Left lung (tissue), 10 donors: ENCODE data around the gene ESPL1. TPM values are rescaled to one million over a fixed set of nuclear protein-coding genes. Genes with fewer than 3 reads are reported as not detected.

Source experiments
- ATAC-seq: fragments of 200-7000 bp; cut with Tn5 transposase; one replicate; pipeline ENCODE4 v1.9.1; 2020; ENCODE audit warnings: moderate library complexity
- DNase-seq, 4 donors: peaks; one replicate each; pipeline ENCODE4 v3.0.0-alpha.2; 2013 to 2020
- H3K27ac ChIP-seq, 2 donors: fragments of 200-600 bp; sonication (generic) in 1 of 2; one replicate each; pipeline versions ENCODE4 v1.5.0 to v1.8.0; 2020 to 2021
- H3K27me3 ChIP-seq, 2 donors: fragments of 200-600 bp; sonication (generic) in 1 of 2; one replicate each; pipeline versions ENCODE4 v1.5.0 to v1.8.0; 2020 to 2021
- H3K36me3 ChIP-seq, 2 donors: fragments of 200-600 bp; sonication (generic) in 1 of 2; one replicate each; pipeline versions ENCODE4 v1.5.0 to v1.8.0; 2020 to 2021
- H3K4me1 ChIP-seq, 2 donors: fragments of 200-600 bp; one replicate each; pipeline ENCODE4 v1.8.0; 2021
- H3K4me3 ChIP-seq, 2 donors: fragments of 200-600 bp; sonication (generic) in 1 of 2; one replicate each; pipeline versions ENCODE4 v1.5.0 to v1.8.0; 2020 to 2021; ENCODE audit warnings: mild to moderate bottlenecking in 1 of 2
- H3K9me3 ChIP-seq, 2 donors: fragments of 200-600 bp; sonication (generic) in 1 of 2; one replicate each; pipeline versions ENCODE4 v1.5.0 to v1.8.0; 2020 to 2021
- intact Hi-C, 2 donors: fragments of 100-400 bp; cut with DNase I; formaldehyde crosslinking; loops; one replicate each; pipeline versions ENCODE4 v1.11.2 to v1.14.2; 2022
- polyA plus RNA-seq, 6 donors: library from polyadenylated mRNA; unstranded; fragments of 120-200 nt; gene quantifications; one replicate each; pipeline ENCODE4 v1.2.1, GENCODE V29; 2013; ENCODE audit not compliant: insufficient read length in 6 of 6
- total RNA-seq, 2 donors: library from RNA; stranded (reverse); fragmentation: NEBNext Ultra II Directional; extraction: Animal tissue kit (Norgen Biotek cat#: 25700); gene quantifications; one replicate each; pipeline ENCODE4 v1.2.1, GENCODE V29; 2021
- TF ChIP-seq, protein P1 (sequence below), 2 donors: fragments of 200-600 bp; sonication (generic) in 1 of 2; IDR thresholded peaks; one replicate each; pipeline versions ENCODE4 v1.5.0 to v1.8.0; 2021; ENCODE audit warnings: antibody characterized with exemption in 2 of 2
- donor health status: DM: no; HTN: yes; CAD: no.
- donor health status: DM: no; HTN: no; CAD: no.

The ESPL1 gene
- total and polyA plus RNA-seq, 8 donors, result 2.8 to 21.7 (median 11.3) TPM

DNA sequence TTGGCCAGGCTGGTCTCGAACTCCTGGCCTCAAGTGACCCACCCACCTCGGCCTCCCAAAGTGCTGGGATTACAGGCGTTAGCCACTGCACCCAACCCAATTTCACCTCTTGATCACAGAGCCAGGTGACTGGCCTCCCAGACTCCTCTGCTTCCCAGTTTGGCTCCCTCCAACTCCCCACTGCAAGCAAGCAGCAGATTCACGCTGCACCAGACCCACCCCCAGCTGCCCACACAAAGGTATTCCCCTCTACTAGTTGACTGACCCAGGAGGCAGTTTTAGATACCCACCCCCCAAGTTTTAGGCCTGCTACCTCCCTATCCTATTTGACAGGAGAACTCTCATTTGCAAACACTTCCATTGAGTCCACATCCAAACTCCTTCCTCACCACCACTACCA is 41.3 kb upstream of the ESPL1 start:
- peaks cover 35 to 51% of the 10 kb centered on the region in 2 donors for H3K4me1 ChIP-seq
- TF ChIP-seq, protein P1, sequence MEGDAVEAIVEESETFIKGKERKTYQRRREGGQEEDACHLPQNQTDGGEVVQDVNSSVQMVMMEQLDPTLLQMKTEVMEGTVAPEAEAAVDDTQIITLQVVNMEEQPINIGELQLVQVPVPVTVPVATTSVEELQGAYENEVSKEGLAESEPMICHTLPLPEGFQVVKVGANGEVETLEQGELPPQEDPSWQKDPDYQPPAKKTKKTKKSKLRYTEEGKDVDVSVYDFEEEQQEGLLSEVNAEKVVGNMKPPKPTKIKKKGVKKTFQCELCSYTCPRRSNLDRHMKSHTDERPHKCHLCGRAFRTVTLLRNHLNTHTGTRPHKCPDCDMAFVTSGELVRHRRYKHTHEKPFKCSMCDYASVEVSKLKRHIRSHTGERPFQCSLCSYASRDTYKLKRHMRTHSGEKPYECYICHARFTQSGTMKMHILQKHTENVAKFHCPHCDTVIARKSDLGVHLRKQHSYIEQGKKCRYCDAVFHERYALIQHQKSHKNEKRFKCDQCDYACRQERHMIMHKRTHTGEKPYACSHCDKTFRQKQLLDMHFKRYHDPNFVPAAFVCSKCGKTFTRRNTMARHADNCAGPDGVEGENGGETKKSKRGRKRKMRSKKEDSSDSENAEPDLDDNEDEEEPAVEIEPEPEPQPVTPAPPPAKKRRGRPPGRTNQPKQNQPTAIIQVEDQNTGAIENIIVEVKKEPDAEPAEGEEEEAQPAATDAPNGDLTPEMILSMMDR (IDR thresholded peaks at IDR 0.05), result no peak
- no peak overlapping the region for H3K4me3 ChIP-seq
- DNase-seq (no peak), ATAC-seq (no peak)
- no peaks in the 10 kb centered on the region for H3K36me3 ChIP-seq
- H3K9me3 ChIP-seq, result no peaks in the 10 kb centered on the region
- peaks cover 0 to 9% of the 10 kb centered on the region in 2 donors for H3K27me3 ChIP-seq
- no peak overlapping the region for H3K27ac ChIP-seq
- intact Hi-C loops, result no loop called here

DNA sequence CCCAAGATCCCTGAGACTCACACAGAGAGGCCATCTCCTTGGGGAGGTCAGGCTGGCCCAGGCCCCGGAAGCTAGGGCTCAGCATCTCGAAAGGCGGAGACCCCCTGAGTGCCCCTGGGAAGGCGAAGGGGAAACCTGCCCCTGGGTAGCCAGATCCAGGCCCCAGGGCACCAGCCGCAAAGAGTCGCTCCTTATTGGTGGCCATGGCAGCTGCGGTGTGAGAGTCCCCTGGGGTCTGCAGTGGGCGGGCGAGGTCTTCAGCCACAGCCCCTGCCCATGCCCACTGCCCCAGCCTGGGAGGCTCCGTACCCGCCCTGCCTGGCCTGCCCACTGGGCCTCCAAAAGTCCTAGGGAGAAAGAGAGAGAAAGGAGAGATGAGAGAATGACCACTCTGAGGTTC is 40.8 kb upstream of the ESPL1 start:
- H3K4me3 ChIP-seq, result no peak overlapping the region
- no peak for DNase-seq
- no peaks in the 10 kb centered on the region for H3K9me3 ChIP-seq
- peaks cover 0 to 14% of the 10 kb centered on the region in 2 donors for H3K27me3 ChIP-seq
- no peak overlapping the region for H3K27ac ChIP-seq
- no peaks in the 10 kb centered on the region for H3K36me3 ChIP-seq
- ATAC-seq, result no peak
- TF ChIP-seq, protein P1 (IDR thresholded peaks at IDR 0.05), result no peak
- intact Hi-C loops, result no loop called here
- peaks cover 30 to 50% of the 10 kb centered on the region in 2 donors for H3K4me1 ChIP-seq

DNA sequence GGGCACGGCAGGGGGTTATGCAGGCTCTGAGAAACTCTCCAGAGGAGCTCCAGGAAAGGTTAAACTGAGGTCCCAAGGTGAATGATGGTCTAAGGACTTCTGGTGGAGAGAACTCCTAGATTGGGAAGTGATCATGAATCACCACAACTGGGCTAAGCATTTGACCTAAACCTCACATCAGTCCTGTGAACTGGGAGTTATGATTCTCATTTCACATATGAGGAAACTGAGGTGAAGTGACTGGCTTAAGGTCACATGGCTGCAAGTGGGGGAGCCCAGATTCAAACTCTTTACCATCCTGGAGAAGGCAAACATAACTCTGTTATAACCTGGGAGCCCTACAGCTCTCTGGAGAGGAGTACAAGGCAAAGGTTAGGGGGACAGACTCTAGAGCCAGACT is 40.3 kb upstream of the ESPL1 start:
- H3K9me3 ChIP-seq, result no peaks in the 10 kb centered on the region
- peaks cover 0 to 19% of the 10 kb centered on the region in 2 donors for H3K27me3 ChIP-seq
- no peak overlapping the region for H3K27ac ChIP-seq
- no peak for ATAC-seq
- TF ChIP-seq, protein P1 (IDR thresholded peaks at IDR 0.05), result no peak
- intact Hi-C loops, result no loop called here
- no peak overlapping the region for H3K4me3 ChIP-seq
- H3K4me1 ChIP-seq, result peaks cover 25 to 50% of the 10 kb centered on the region in 2 donors
- no peak for DNase-seq
- no peaks in the 10 kb centered on the region for H3K36me3 ChIP-seq

- TF ChIP-seq, protein P1 (IDR thresholded peaks at IDR 0.05), result no peak
- H3K4me1 ChIP-seq, result peaks cover 16 to 46% of the 10 kb centered on the region in 2 donors
- no peak for DNase-seq
- H3K4me3 ChIP-seq, result no peak overlapping the region
- no peaks in the 10 kb centered on the region for H3K9me3 ChIP-seq
- no peak for ATAC-seq
- H3K36me3 ChIP-seq, result no peaks in the 10 kb centered on the region
- H3K27me3 ChIP-seq, result peaks cover 0 to 34% of the 10 kb centered on the region in 2 donors
- intact Hi-C loops, result no loop called here
- H3K27ac ChIP-seq, result no peak overlapping the region
Observed at GRCh38 chr12:53229454-53229853, 38.6 kb upstream of the ESPL1 start.

DNA sequence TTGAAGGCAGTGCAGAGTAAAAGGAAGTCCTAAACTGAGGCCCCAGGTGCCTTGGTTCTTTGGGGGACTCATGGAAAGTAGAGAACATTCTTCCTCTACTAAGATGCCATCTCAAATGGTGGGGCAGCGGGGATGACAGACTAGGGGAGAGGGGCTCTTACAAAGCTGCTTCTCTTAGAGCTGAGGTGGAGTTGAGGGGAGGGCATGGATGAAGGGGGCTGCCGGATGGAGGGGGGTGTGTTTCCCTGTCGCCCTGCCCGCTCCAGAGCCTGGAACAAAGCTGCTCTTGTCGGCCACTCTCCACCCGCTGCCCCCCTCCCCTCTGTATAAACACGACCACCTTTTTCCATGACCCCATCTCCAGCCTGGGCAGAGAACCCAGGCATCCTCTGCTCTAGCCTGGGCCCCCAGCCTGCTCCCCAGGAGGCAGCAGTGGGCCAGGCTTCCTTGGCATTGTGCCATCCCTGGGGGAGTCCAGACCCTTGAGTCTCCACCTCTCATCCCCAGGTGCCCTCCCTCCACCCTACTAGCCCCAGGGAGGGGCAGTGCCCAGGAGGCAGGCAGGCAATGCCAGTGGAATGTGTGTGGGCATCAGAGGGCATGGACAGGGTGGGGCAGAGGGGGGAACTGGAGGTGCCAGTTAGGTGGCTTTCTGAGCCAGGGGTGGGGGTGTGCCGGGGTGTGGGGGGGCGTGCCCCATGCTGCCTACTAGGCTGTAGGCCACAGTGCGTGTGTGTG is 37.8 kb upstream of the ESPL1 start:
- Histone ChIP-seq H3K9me3 (no peaks in the 10 kb centered on the region), H3K27ac (no peak overlapping the region), H3K4me1 (peaks cover 8 to 37% of the 10 kb centered on the region in 2 donors), H3K36me3 (no peaks in the 10 kb centered on the region), H3K4me3 (no peak overlapping the region), H3K27me3 (peaks cover 0 to 42% of the 10 kb centered on the region in 2 donors)
- ATAC-seq, result peak; percentile 57
- TF ChIP-seq, protein P1 (IDR thresholded peaks at IDR 0.05), result no peak
- intact Hi-C loops, result no loop called here
- peak in 3 of 4 donors; percentile 73 to 82 (median 73) for DNase-seq
